LHCN-M2 (cell line): ENCODE measurements around the gene SYT8. TPM values are rescaled to one million over a fixed set of nuclear protein-coding genes. Genes with fewer than 3 reads are reported as not detected.

Experiments used
- DNase-seq: peaks from one replicate; pipeline ENCODE4 v3.0.0-alpha.2; 2012; ENCODE audit warnings: low read depth
- total RNA-seq: library from RNA; depleted of rRNA; stranded (reverse); fragments of >200 nt; gene quantifications from 2 replicates; pipeline ENCODE4 v1.2.3, GENCODE V29; 2014

SYT8 gene
- total RNA-seq, 1 experiment from 2014 or later = 0.17 TPM

- no peak for DNase-seq
These were observed 17.3 kb upstream of the SYT8 start for GRCh38 chr11:1817511-1817910.

GRCh38 chr11:1819074-1819473 is 15.7 kb upstream of the SYT8 start:
- DNase-seq = no peak

GRCh38 chr11:1820463-1821325 is 14.1 kb upstream of the SYT8 start:
- DNase-seq = no peak

GRCh38 chr11:1821562-1821961 is 13.2 kb upstream of the SYT8 start:
- no peak for DNase-seq

- DNase-seq = no peak
These were observed 12.0 kb upstream of the SYT8 start for GRCh38 chr11:1822648-1823375.

GRCh38 chr11:1823376-1824220 is 11.2 kb upstream of the SYT8 start:
- no peak for DNase-seq

- no peak for DNase-seq
These were observed 10.4 kb upstream of the SYT8 start for GRCh38 chr11:1824221-1825038.

GRCh38 chr11:1825039-1825740 is 9.6 kb upstream of the SYT8 start:
- DNase-seq = peak; percentile 50

GRCh38 chr11:1825785-1826451 is 8.9 kb upstream of the SYT8 start:
- DNase-seq = no peak

- peak; percentile 85 for DNase-seq
These were observed 8.2 kb upstream of the SYT8 start for GRCh38 chr11:1826552-1827094.

- DNase-seq = peak; percentile 96
These were observed 7.5 kb upstream of the SYT8 start for GRCh38 chr11:1827095-1827813.

GRCh38 chr11:1827931-1828330 is 6.9 kb upstream of the SYT8 start:
- no peak for DNase-seq

GRCh38 chr11:1828542-1828941 is 6.2 kb upstream of the SYT8 start:
- DNase-seq = no peak

GRCh38 chr11:1829039-1829820 is 5.6 kb upstream of the SYT8 start:
- DNase-seq = peak; percentile 84

GRCh38 chr11:1830004-1830321 is 4.8 kb upstream of the SYT8 start:
- no peak for DNase-seq

- peak; percentile 36 for DNase-seq
These were observed 4.2 kb upstream of the SYT8 start for GRCh38 chr11:1830322-1831223.
